ENCODE data around the gene PIP5K1B.

GRCh38 chr9:69001921-69002320 is 296.9 kb downstream of the PIP5K1B start:
- TF ChIP-seq CTCF (IDR thresholded peaks at IDR 0.05; ENCODE audit: low read length) (no peak), EZH2 (IDR thresholded peaks at IDR 0.05; ENCODE audit: borderline replicate concordance, low read length) (no peak)
